ENCODE measurements around the gene NR3C2. TPM values are rescaled to one million over a fixed set of nuclear protein-coding genes. Genes with fewer than 3 reads are reported as not detected.

NR3C2 gene
- polyA plus RNA-seq, 1 of the 3 experiments (the other 2 are of a cell fraction) = 0.02 TPM

DNA sequence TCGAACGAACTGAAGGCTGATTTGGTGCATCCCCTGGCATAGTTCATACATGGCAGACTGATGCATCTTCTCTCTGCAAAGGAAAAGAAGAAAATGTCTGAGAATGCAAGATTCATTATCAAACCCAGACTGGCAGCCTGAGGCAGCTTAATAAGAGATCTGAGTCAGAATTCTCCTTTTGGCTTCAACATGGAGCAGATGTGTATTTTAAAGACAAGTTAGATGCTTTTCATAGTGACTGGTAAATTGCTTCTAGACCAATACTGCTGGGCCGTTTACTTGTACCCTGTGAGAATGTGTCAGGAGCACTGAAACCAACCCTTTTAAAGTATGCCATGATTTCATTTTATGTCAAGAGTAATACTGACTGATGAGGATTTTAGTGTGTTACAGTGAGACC lies 322.0 kb downstream of the NR3C2 start:
- no peak overlapping the region for H2AFZ ChIP-seq (ENCODE audit: low read depth)
- H3K9me2 ChIP-seq = no peaks in the 10 kb centered on the region
- H3F3A ChIP-seq (replicated peaks; ENCODE audit: insufficient read depth) = peaks cover 11% of the 10 kb centered on the region
- ChIA-PET POLR2A (no interaction called here), CTCF (no interaction called here)
- TF ChIP-seq TEAD4 (IDR thresholded peaks at IDR 0.05; ENCODE audit: borderline replicate concordance, insufficient read depth) = no peak
- no peak for TF ChIP-seq FOSL2 (IDR thresholded peaks at IDR 0.05; ENCODE audit: borderline replicate concordance, low read depth)
- TF ChIP-seq GATA2 (CRISPR knock-in tag; IDR thresholded peaks at IDR 0.05) = no peak
- TF ChIP-seq, protein P1, sequence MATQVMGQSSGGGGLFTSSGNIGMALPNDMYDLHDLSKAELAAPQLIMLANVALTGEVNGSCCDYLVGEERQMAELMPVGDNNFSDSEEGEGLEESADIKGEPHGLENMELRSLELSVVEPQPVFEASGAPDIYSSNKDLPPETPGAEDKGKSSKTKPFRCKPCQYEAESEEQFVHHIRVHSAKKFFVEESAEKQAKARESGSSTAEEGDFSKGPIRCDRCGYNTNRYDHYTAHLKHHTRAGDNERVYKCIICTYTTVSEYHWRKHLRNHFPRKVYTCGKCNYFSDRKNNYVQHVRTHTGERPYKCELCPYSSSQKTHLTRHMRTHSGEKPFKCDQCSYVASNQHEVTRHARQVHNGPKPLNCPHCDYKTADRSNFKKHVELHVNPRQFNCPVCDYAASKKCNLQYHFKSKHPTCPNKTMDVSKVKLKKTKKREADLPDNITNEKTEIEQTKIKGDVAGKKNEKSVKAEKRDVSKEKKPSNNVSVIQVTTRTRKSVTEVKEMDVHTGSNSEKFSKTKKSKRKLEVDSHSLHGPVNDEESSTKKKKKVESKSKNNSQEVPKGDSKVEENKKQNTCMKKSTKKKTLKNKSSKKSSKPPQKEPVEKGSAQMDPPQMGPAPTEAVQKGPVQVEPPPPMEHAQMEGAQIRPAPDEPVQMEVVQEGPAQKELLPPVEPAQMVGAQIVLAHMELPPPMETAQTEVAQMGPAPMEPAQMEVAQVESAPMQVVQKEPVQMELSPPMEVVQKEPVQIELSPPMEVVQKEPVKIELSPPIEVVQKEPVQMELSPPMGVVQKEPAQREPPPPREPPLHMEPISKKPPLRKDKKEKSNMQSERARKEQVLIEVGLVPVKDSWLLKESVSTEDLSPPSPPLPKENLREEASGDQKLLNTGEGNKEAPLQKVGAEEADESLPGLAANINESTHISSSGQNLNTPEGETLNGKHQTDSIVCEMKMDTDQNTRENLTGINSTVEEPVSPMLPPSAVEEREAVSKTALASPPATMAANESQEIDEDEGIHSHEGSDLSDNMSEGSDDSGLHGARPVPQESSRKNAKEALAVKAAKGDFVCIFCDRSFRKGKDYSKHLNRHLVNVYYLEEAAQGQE (IDR thresholded peaks at IDR 0.05; ENCODE audit: low read depth, low read length) = no peak
- no peak for TF ChIP-seq JUND (IDR thresholded peaks at IDR 0.05)
- TF ChIP-seq, protein P2, sequence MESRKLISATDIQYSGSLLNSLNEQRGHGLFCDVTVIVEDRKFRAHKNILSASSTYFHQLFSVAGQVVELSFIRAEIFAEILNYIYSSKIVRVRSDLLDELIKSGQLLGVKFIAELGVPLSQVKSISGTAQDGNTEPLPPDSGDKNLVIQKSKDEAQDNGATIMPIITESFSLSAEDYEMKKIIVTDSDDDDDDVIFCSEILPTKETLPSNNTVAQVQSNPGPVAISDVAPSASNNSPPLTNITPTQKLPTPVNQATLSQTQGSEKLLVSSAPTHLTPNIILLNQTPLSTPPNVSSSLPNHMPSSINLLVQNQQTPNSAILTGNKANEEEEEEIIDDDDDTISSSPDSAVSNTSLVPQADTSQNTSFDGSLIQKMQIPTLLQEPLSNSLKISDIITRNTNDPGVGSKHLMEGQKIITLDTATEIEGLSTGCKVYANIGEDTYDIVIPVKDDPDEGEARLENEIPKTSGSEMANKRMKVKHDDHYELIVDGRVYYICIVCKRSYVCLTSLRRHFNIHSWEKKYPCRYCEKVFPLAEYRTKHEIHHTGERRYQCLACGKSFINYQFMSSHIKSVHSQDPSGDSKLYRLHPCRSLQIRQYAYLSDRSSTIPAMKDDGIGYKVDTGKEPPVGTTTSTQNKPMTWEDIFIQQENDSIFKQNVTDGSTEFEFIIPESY (IDR thresholded peaks at IDR 0.05; ENCODE audit: borderline replicate concordance, low read depth) = no peak
- TF ChIP-seq NFIC (IDR thresholded peaks at IDR 0.05; ENCODE audit: borderline replicate concordance) = no peak
- TF ChIP-seq NRF1 (IDR thresholded peaks at IDR 0.05; ENCODE audit: low read depth, low read length) = no peak
- TF ChIP-seq RFX5 (IDR thresholded peaks at IDR 0.05; ENCODE audit: low read length) = no peak
- H3K4me1 ChIP-seq (ENCODE audit: control insufficient read depth in 1 of 2, insufficient read depth in 2 of 2, low read depth in 1 of 2, low read length in 1 of 2) = peaks cover 10% of the 10 kb centered on the region in 2 experiments; a peak in 3 of 4 replicates
- no peak overlapping the region for H3K9ac ChIP-seq
- H3K79me2 ChIP-seq (ENCODE audit: insufficient read depth) = no peaks in the 10 kb centered on the region
- no peaks in the 10 kb centered on the region for H4K20me1 ChIP-seq (ENCODE audit: insufficient read depth)
- no peak overlapping the region for H3K4me2 ChIP-seq
- H3K36me3 ChIP-seq (replicated peaks in 1 of 2; ENCODE audit: control insufficient read depth in 1 of 2, insufficient read depth in 2 of 2, low read length in 1 of 2) = no peaks in the 10 kb centered on the region
- no peak overlapping the region for H3K4me3 ChIP-seq (ENCODE audit: low read depth in 2 of 2, low read length in 1 of 2)
- no peak for DNase-seq
- H3K27me3 ChIP-seq (ENCODE audit: insufficient read depth) = no peaks in the 10 kb centered on the region
- no peak overlapping the region for H3K27ac ChIP-seq (ENCODE audit: low read depth in 2 of 2, low read length in 1 of 2)
- H3K9me3 ChIP-seq = 0 out of 2 replicates have a peak, but pooled peaks cover 6% of the 10 kb centered on the region
- WGBS (ENCODE audit: low lambda C conversion rate) = 44% methylated on average over 3 of the region's 3 CpGs

DNA sequence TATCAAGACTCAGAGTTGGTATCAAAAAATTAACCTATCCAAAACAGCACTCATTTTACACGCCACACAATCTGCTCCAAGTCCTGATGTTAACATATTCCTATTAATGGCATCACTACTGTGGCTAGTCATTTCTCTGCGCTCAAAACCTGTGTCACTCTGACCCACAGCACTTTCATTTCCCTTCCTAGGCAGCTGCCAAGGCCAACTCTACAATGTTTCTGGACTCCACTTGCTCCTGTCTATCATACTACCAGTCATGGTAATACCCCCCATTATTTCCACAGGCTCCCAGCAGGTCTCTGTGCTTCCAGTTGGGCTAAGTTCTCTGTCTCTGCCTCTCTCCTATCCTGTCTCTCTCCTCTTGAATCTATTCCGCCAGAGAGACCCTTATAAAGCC lies 323.6 kb downstream of the NR3C2 start:
- no peak for DNase-seq
- no peak overlapping the region for H3K4me2 ChIP-seq
- H3K9ac ChIP-seq = no peak overlapping the region
- H3F3A ChIP-seq (replicated peaks; ENCODE audit: insufficient read depth) = peaks cover 11% of the 10 kb centered on the region
- 55% methylated on average over 3 of the region's 3 CpGs for WGBS (ENCODE audit: low lambda C conversion rate)
- H3K9me3 ChIP-seq = no peaks in the 10 kb centered on the region
- ChIA-PET CTCF (no interaction called here), POLR2A (no interaction called here)
- no peak overlapping the region for H3K27ac ChIP-seq (ENCODE audit: low read depth in 2 of 2, low read length in 1 of 2)
- no peak overlapping the region for H2AFZ ChIP-seq (ENCODE audit: low read depth)
- no peaks in the 10 kb centered on the region for H3K79me2 ChIP-seq (ENCODE audit: insufficient read depth)
- H4K20me1 ChIP-seq (ENCODE audit: insufficient read depth) = no peaks in the 10 kb centered on the region
- H3K27me3 ChIP-seq (ENCODE audit: insufficient read depth) = no peaks in the 10 kb centered on the region
- TF ChIP-seq RAD21 (IDR thresholded peaks at IDR 0.05; ENCODE audit: low read length) (no peak), TCF12 (IDR thresholded peaks at IDR 0.05) (no peak), SMC3 (IDR thresholded peaks at IDR 0.05; ENCODE audit: low read depth, low read length) (no peak)
- TF ChIP-seq, protein P3, sequence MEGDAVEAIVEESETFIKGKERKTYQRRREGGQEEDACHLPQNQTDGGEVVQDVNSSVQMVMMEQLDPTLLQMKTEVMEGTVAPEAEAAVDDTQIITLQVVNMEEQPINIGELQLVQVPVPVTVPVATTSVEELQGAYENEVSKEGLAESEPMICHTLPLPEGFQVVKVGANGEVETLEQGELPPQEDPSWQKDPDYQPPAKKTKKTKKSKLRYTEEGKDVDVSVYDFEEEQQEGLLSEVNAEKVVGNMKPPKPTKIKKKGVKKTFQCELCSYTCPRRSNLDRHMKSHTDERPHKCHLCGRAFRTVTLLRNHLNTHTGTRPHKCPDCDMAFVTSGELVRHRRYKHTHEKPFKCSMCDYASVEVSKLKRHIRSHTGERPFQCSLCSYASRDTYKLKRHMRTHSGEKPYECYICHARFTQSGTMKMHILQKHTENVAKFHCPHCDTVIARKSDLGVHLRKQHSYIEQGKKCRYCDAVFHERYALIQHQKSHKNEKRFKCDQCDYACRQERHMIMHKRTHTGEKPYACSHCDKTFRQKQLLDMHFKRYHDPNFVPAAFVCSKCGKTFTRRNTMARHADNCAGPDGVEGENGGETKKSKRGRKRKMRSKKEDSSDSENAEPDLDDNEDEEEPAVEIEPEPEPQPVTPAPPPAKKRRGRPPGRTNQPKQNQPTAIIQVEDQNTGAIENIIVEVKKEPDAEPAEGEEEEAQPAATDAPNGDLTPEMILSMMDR (IDR thresholded peaks at IDR 0.05) = no peak
- no peaks in the 10 kb centered on the region for H3K9me2 ChIP-seq
- no peak overlapping the region for H3K4me3 ChIP-seq (ENCODE audit: low read depth in 2 of 2, low read length in 1 of 2)
- peaks cover 10% of the 10 kb centered on the region in 2 experiments; a peak in 3 of 4 replicates for H3K4me1 ChIP-seq (ENCODE audit: control insufficient read depth in 1 of 2, insufficient read depth in 2 of 2, low read depth in 1 of 2, low read length in 1 of 2)
- H3K36me3 ChIP-seq (replicated peaks in 1 of 2; ENCODE audit: control insufficient read depth in 1 of 2, insufficient read depth in 2 of 2, low read length in 1 of 2) = no peaks in the 10 kb centered on the region

All from SK-N-SH (cell line).